H1 (cell line): ENCODE results near the gene CACNA1A. TPM values are rescaled to one million over a fixed set of nuclear protein-coding genes. Genes with fewer than 3 reads are reported as not detected.

Source experiments
- CTCF ChIA-PET: fragments of 300-600 bp; sonication (Branson Sonifier 250); formaldehyde crosslinking; loops from one replicate; lab custom pipeline; 2021; ENCODE audit not compliant: partially characterized antibody; lab: Charles Lee
- POLR2A ChIA-PET: fragments of 300-600 bp; sonication (Branson Sonifier 250); formaldehyde crosslinking; loops from one replicate; lab custom pipeline; 2021; ENCODE audit warnings: inconsistent platforms; ENCODE audit not compliant: partially characterized antibody; lab: Charles Lee
- DNase-seq, 2 experiments: peaks; one replicate each; pipeline versions ENCODE4 v3.0.0 to v3.0.0-alpha.2; 2010 to 2022; ENCODE audit warnings: low spot score in 2 of 2, low read depth in 1 of 2, mixed read lengths in 1 of 2
- FAIRE-seq: peaks from 2 replicates; lab custom pipeline; 2011; peaks lifted over from hg19 to GRCh38; lab: Jason Lieb, UNC
- H2AFZ ChIP-seq: 2 replicates; pipeline ENCODE4 v1.8.1; 2012; ENCODE audit warnings: low read length, inconsistent platforms
- H2AK5ac ChIP-seq: 2 replicates; pipeline ENCODE4 v1.6.1; 2013; ENCODE audit warnings: low read depth, low read length
- H2BK120ac ChIP-seq: replicated peaks from 2 replicates; pipeline ENCODE3; 2013; ENCODE audit warnings: low read depth, low read length, inconsistent platforms
- H2BK12ac ChIP-seq: 2 replicates; pipeline ENCODE4 v1.6.1; 2013; ENCODE audit warnings: low read depth, low read length
- H2BK15ac ChIP-seq: 2 replicates; pipeline ENCODE4 v1.6.1; 2013; ENCODE audit warnings: low read length
- H2BK20ac ChIP-seq: 2 replicates; pipeline ENCODE4 v1.6.1; 2013; ENCODE audit warnings: low read length
- H2BK5ac ChIP-seq: 2 replicates; pipeline ENCODE4 v1.6.1; 2013; ENCODE audit warnings: low read depth, low read length
- H3K14ac ChIP-seq: 2 replicates; pipeline ENCODE4 v1.6.1; 2013; ENCODE audit warnings: inconsistent platforms; ENCODE audit not compliant: insufficient read length
- H3K18ac ChIP-seq: 2 replicates; pipeline ENCODE4 v1.6.1; 2013; ENCODE audit warnings: low read length; ENCODE audit errors: extremely low read depth
- H3K23ac ChIP-seq: 2 replicates; pipeline ENCODE4 v1.6.1; 2013; ENCODE audit warnings: inconsistent platforms; ENCODE audit not compliant: insufficient read length
- H3K23me2 ChIP-seq: 2 replicates; pipeline ENCODE4 v1.6.1; 2013; ENCODE audit warnings: low read depth, low read length
- H3K27ac ChIP-seq: 2 replicates; pipeline ENCODE4 v1.6.1; 2011; ENCODE audit warnings: low read depth, low read length, inconsistent platforms
- H3K27me3 ChIP-seq, 4 experiments: replicated peaks in 1 of 4; 1 replicate in 1 of 4; 2 replicates in 3 of 4; pipeline versions ENCODE4 v1.6.1 to v1.8.1; 2011 to 2013; ENCODE audit warnings: low read length in 3 of 4, mild to moderate bottlenecking in 3 of 4, inconsistent platforms in 2 of 4, mixed read lengths in 2 of 4, moderate library complexity in 1 of 4; ENCODE audit not compliant: control insufficient read depth in 3 of 4, insufficient read depth in 3 of 4; ENCODE audit errors: extremely low read depth in 1 of 4
- H3K36me3 ChIP-seq, 4 experiments: 2 replicates each; pipeline versions ENCODE4 v1.6.1 to v1.8.1; 2011 to 2013; ENCODE audit warnings: mild to moderate bottlenecking in 4 of 4, low read length in 3 of 4, moderate library complexity in 2 of 4, control low read depth in 1 of 4, inconsistent platforms in 1 of 4; ENCODE audit not compliant: insufficient read depth in 4 of 4, control insufficient read depth in 2 of 4
- H3K4ac ChIP-seq: replicated peaks from 2 replicates; pipeline ENCODE3; 2013; ENCODE audit warnings: low read length, low read depth, mixed read lengths, inconsistent platforms; ENCODE audit not compliant: insufficient read length
- H3K4me1 ChIP-seq, 4 experiments: replicated peaks in 1 of 4; 1 replicate in 1 of 4; 2 replicates in 3 of 4; pipeline versions ENCODE4 v1.6.1 to v1.8.1; 2011 to 2013; ENCODE audit warnings: low read length in 3 of 4, inconsistent platforms in 2 of 4, mixed read lengths in 1 of 4; ENCODE audit not compliant: insufficient read depth in 4 of 4, control insufficient read depth in 3 of 4
- H3K4me2 ChIP-seq, 2 experiments: 2 replicates each; pipeline versions ENCODE4 v1.6.1 to v1.8.1; 2011 to 2013; ENCODE audit warnings: low read depth in 2 of 2, low read length in 2 of 2, control low read depth in 1 of 2, inconsistent platforms in 1 of 2, mild to moderate bottlenecking in 1 of 2; ENCODE audit not compliant: insufficient read depth in 1 of 2
- H3K4me3 ChIP-seq, 4 experiments: fragments of 200-600, 300-600 bp in 1 of 4; sonication (generic), shearing (Covaris generic), sonication (Bioruptor Twin) in 1 of 4; 2 replicates each; pipeline versions ENCODE4 v1.5.1 to v1.8.1; 2011 to 2016; ENCODE audit warnings: low read length in 4 of 4, low read depth in 3 of 4, control low read depth in 2 of 4, inconsistent platforms in 2 of 4, mild to moderate bottlenecking in 2 of 4, mixed read lengths in 1 of 4, moderate library complexity in 1 of 4; ENCODE audit not compliant: insufficient read depth in 2 of 4; ENCODE audit errors: extremely low read depth in 1 of 4
- H3K56ac ChIP-seq: replicated peaks from 2 replicates; pipeline ENCODE3; 2013; ENCODE audit warnings: low read depth, mild to moderate bottlenecking, mixed read lengths, low read length, inconsistent platforms; ENCODE audit not compliant: insufficient read length
- H3K79me1 ChIP-seq: 2 replicates; pipeline ENCODE4 v1.6.1; 2013; ENCODE audit warnings: low read depth, low read length, control low read depth
- H3K79me2 ChIP-seq, 2 experiments: 2 replicates each; pipeline versions ENCODE4 v1.6.1 to v1.8.1; 2012 to 2013; ENCODE audit warnings: low read length in 2 of 2, mild to moderate bottlenecking in 2 of 2, inconsistent platforms in 1 of 2; ENCODE audit not compliant: insufficient read depth in 2 of 2, control insufficient read depth in 1 of 2
- H3K9ac ChIP-seq, 4 experiments: replicated peaks in 1 of 4; 1 replicate in 1 of 4; 2 replicates in 3 of 4; pipeline versions ENCODE4 v1.6.1 to v1.8.1; 2011 to 2013; ENCODE audit warnings: low read depth in 3 of 4, low read length in 3 of 4, control low read depth in 2 of 4, mild to moderate bottlenecking in 2 of 4, moderate library complexity in 2 of 4, inconsistent platforms in 1 of 4; ENCODE audit errors: extremely low read depth in 1 of 4
- H3K9me3 ChIP-seq, 2 experiments: 2 replicates each; pipeline versions ENCODE4 v1.6.1 to v1.8.1; 2012 to 2013; ENCODE audit warnings: mild to moderate bottlenecking in 2 of 2, moderate library complexity in 2 of 2, control low read depth in 1 of 2, inconsistent platforms in 1 of 2, low read depth in 1 of 2, low read length in 1 of 2, mixed read lengths in 1 of 2; ENCODE audit not compliant: insufficient read depth in 2 of 2
- H4K20me1 ChIP-seq, 2 experiments: replicated peaks in 1 of 2; 2 replicates each; pipeline versions ENCODE3 to v1.8.1; 2011 to 2013; ENCODE audit warnings: inconsistent platforms in 2 of 2, low read length in 2 of 2, mild to moderate bottlenecking in 1 of 2; ENCODE audit not compliant: insufficient read depth in 2 of 2, control insufficient read depth in 1 of 2
- H4K5ac ChIP-seq: 2 replicates; pipeline ENCODE4 v1.6.1; 2013; ENCODE audit warnings: low read length, low read depth, mixed read lengths, inconsistent platforms; ENCODE audit not compliant: insufficient read length
- H4K8ac ChIP-seq: 2 replicates; pipeline ENCODE4 v1.8.0; 2013; ENCODE audit warnings: mild to moderate bottlenecking, moderate library complexity, low read length, inconsistent platforms; ENCODE audit not compliant: insufficient read depth; ENCODE audit errors: extremely low read depth
- H4K91ac ChIP-seq: replicated peaks from 2 replicates; pipeline ENCODE3; 2013; ENCODE audit warnings: low read length, mixed read lengths, inconsistent platforms; ENCODE audit not compliant: insufficient read length
- BCL11A ChIP-seq, 2 experiments: IDR thresholded peaks; one replicate each; pipeline ENCODE4 v1.6.1; 2011; ENCODE audit warnings: low read depth in 2 of 2, low read length in 2 of 2, mild to moderate bottlenecking in 2 of 2
- BRCA1 ChIP-seq: IDR thresholded peaks from 2 replicates; pipeline ENCODE4 v1.6.1; 2012; ENCODE audit warnings: low read depth, low read length, improper control_type of control experiment
- CBX8 ChIP-seq: fragments of 300-800, 300-1000 bp; sonication (generic); IDR thresholded peaks from 2 replicates; pipeline ENCODE4 v1.7.1; 2016; ENCODE audit warnings: low read depth, low read length, borderline replicate concordance
- CHD1 ChIP-seq: IDR thresholded peaks from 2 replicates; pipeline ENCODE4 v1.6.1; 2012; ENCODE audit warnings: low read depth, low read length, improper control_type of control experiment
- GTF2F1 ChIP-seq: IDR thresholded peaks from 2 replicates; pipeline ENCODE4 v1.6.1; 2012; ENCODE audit warnings: low read depth, low read length, improper control_type of control experiment, borderline replicate concordance
- HDAC2 ChIP-seq, 2 experiments: fragments of 300-600 bp in 1 of 2; sonication (generic) in 1 of 2; IDR thresholded peaks; 2 replicates each; pipeline ENCODE4 v1.6.1; 2011 to 2012; ENCODE audit warnings: low read depth in 2 of 2, low read length in 2 of 2, mild to moderate bottlenecking in 2 of 2, moderate library complexity in 2 of 2, borderline replicate concordance in 1 of 2, inconsistent platforms in 1 of 2
- KDM4A ChIP-seq: IDR thresholded peaks from one replicate; pipeline ENCODE4 v1.7.1; 2012; ENCODE audit warnings: low read depth, mild to moderate bottlenecking, moderate library complexity, low read length, inconsistent platforms; ENCODE audit not compliant: severe bottlenecking
- MAX ChIP-seq: IDR thresholded peaks from 2 replicates; pipeline ENCODE4 v1.6.1; 2012; ENCODE audit warnings: inconsistent platforms
- RAD21 ChIP-seq, 2 experiments: IDR thresholded peaks in 1 of 2; conservative IDR thresholded peaks in 1 of 2; 2 replicates each; pipeline ENCODE4 v1.6.1; 2011; ENCODE audit warnings: low read depth in 2 of 2, low read length in 2 of 2, improper control_type of control experiment in 1 of 2, inconsistent platforms in 1 of 2, mild to moderate bottlenecking in 1 of 2, moderate library complexity in 1 of 2
- RNF2 ChIP-seq: fragments of 200-900, 300-1000 bp; sonication (generic); IDR thresholded peaks from 2 replicates; pipeline ENCODE4 v1.7.1; 2016; ENCODE audit warnings: borderline replicate concordance, low read depth, mild to moderate bottlenecking, antibody characterized with exemption, low read length; ENCODE audit not compliant: poor library complexity, severe bottlenecking; ENCODE audit errors: missing control alignments
- RXRA ChIP-seq: IDR thresholded peaks from 2 replicates; pipeline ENCODE4 v1.6.1; 2011; ENCODE audit warnings: low read depth, mild to moderate bottlenecking, low read length, moderate library complexity; ENCODE audit not compliant: insufficient read depth
- SAP30 ChIP-seq: fragments of 300-600 bp; sonication (generic); IDR thresholded peaks from 2 replicates; pipeline ENCODE4 v1.7.1; 2012; ENCODE audit warnings: low read length, moderate library complexity, mild to moderate bottlenecking, inconsistent platforms; ENCODE audit not compliant: insufficient read depth, insufficient replicate concordance
- WGBS, 2 experiments: shearing (Covaris generic) in 1 of 2; methylation state at CpG; one replicate each; pipeline versions ENCODE4 v1.1.6 to v1.1.7; 2013 to 2015; ENCODE audit warnings: low lambda C conversion rate in 2 of 2, mixed read lengths in 2 of 2, inconsistent platforms in 1 of 2, low coverage in 1 of 2, missing lambda C conversion rate in 1 of 2; ENCODE audit not compliant: insufficient replicate concordance in 2 of 2, insufficient coverage in 1 of 2, insufficient read length in 1 of 2; ENCODE audit errors: extremely low coverage in 1 of 2, missing lambda C conversion rate in 1 of 2; 5-methylcytosine and 5-hydroxymethylcytosine counted together
- polyA plus RNA-seq, 7 experiments: library from polyadenylated mRNA; depleted of rRNA in 3 of 7; stranded (reverse) in 5 of 7; unstranded in 2 of 7; fragments of >200 nt in 5 of 7; fragments of 200-250 nt in 2 of 7; gene quantifications; 1 replicate in 5 of 7; 2 replicates in 1 of 7; 4 replicates in 1 of 7; pipeline versions ENCODE4 v1.2.1 to v1.2.3, GENCODE V29; 2011 to 2013; ENCODE audit warnings: missing spikeins in 2 of 7, mixed read lengths in 2 of 7
- total RNA-seq: library from RNA; stranded (reverse); fragmentation: NEBNext Ultra II Directional; extraction: Animal tissue kit (Norgen Biotek cat#: 25700); gene quantifications from 2 replicates; pipeline ENCODE4 v1.2.1, GENCODE V29; 2021

Gene CACNA1A
- total and polyA plus RNA-seq, 2 of the 8 experiments (the other 6 are each of a cell fraction or from before 2014, with no cell fraction given), result 10.7 to 25.3 TPM

- no peak overlapping the region for H3K14ac ChIP-seq
- no peak overlapping the region for H2AK5ac ChIP-seq
- H2BK20ac ChIP-seq, result no peak overlapping the region
- H4K5ac ChIP-seq, result no peak overlapping the region
- no peak overlapping the region for H3K4me3 ChIP-seq
- H3K27ac ChIP-seq, result no peak overlapping the region
- WGBS, 2 experiments, result 98% methylated on average over 12 of the region's 12 CpGs; no CpG with 5 or more reads in 1 of the 2 experiments
- H3K18ac ChIP-seq, result no peak overlapping the region
- no peak overlapping the region for H2BK120ac ChIP-seq
- no peak overlapping the region for H2BK5ac ChIP-seq
- peaks cover 6% of the 10 kb centered on the region in 2 experiments; a peak in 3 of 4 replicates for H3K9me3 ChIP-seq
- H3K23ac ChIP-seq, result no peak overlapping the region
- H2BK12ac ChIP-seq, result no peak overlapping the region
- FAIRE-seq, result no peak
- no peak overlapping the region for H3K56ac ChIP-seq
- no peak for DNase-seq
- ChIA-PET POLR2A (no interaction called here), CTCF (interaction anchor here (0.6 to 1.7 kb wide), 2 partner anchors 117 to 228 kb away, joined by 3 to 4 read pairs; no protein-coding TSS in a partner anchor)
- no peaks in the 10 kb centered on the region for H3K4me1 ChIP-seq
- no peak overlapping the region for H3K9ac ChIP-seq
- H3K23me2 ChIP-seq, result no peaks in the 10 kb centered on the region
- H3K79me1 ChIP-seq, result no peaks in the 10 kb centered on the region
- peaks cover 0 to 8% (median 3%) of the 10 kb centered on the region in 4 experiments; a peak in 2 of 8 replicates for H3K36me3 ChIP-seq
- peaks cover 0 to 3% of the 10 kb centered on the region in 2 experiments for H4K20me1 ChIP-seq
- no peak overlapping the region for H3K4me2 ChIP-seq
- no peak overlapping the region for H4K91ac ChIP-seq
- no peak overlapping the region for H4K8ac ChIP-seq
- H3K79me2 ChIP-seq, result no peaks in the 10 kb centered on the region
- H2AFZ ChIP-seq, result no peak overlapping the region
- H3K4ac ChIP-seq, result no peak overlapping the region
- H3K27me3 ChIP-seq, result no peaks in the 10 kb centered on the region
- H2BK15ac ChIP-seq, result no peak overlapping the region
- TF ChIP-seq GTF2F1, result no peak
- no peak for TF ChIP-seq BCL11A (IDR thresholded peaks at IDR 0.05; ENCODE audit: low read depth in 2 of 2, low read length in 2 of 2)
- TF ChIP-seq RNF2, result no peak
- TF ChIP-seq BRCA1, result no peak
- no peak for TF ChIP-seq KDM4A
- no peak for TF ChIP-seq MAX
- TF ChIP-seq SAP30, result no peak
- no peak for TF ChIP-seq HDAC2 (IDR thresholded peaks at IDR 0.05; ENCODE audit: borderline replicate concordance in 1 of 2, low read depth in 2 of 2, low read length in 2 of 2)
- no peak for TF ChIP-seq CBX8
- TF ChIP-seq CHD1, result no peak
- no peak for TF ChIP-seq RXRA
- TF ChIP-seq RAD21 (IDR thresholded peaks at IDR 0.05 in 1 of 2, conservative IDR thresholded peaks at IDR 0.05 in 1 of 2; ENCODE audit: low read depth in 2 of 2, low read length in 2 of 2), result no peak
Observed at GRCh38 chr19:13347367-13347766, 158.9 kb downstream of the CACNA1A start.
